HCT116 (cell line): ENCODE measurements around the gene TNIK. TPM values are rescaled to one million over a fixed set of nuclear protein-coding genes. Genes with fewer than 3 reads are reported as not detected.
A peak's percentile ranks its signal among the peaks of the same experiment; 100 is the strongest.

Experiments used
- ATAC-seq: fragments of 200-7000 bp; cut with Tn5 transposase; 2 replicates; pipeline ENCODE4 v1.9.1; 2020; ENCODE audit warnings: mild to moderate bottlenecking, moderate library complexity
- BruUV-seq: library from RNA; stranded (reverse); fragments of 400-500 nt; replicated peaks from 2 replicates; lab custom pipeline; 2021; lab: Mats Ljungman, UMichigan
- CTCF ChIA-PET: fragments of 300-600 bp; sonication (Branson Sonifier 250); formaldehyde crosslinking; loops from one replicate; lab custom pipeline; 2021; ENCODE audit warnings: antibody characterized with exemption; lab: Charles Lee
- POLR2A ChIA-PET: fragments of 300-600, 350-600 bp; sonication (Branson Sonifier 250); formaldehyde crosslinking; loops from one replicate; lab custom pipeline; 2021; ENCODE audit warnings: antibody characterized with exemption; lab: Charles Lee
- RAD21 ChIA-PET, 2 experiments: fragments of 300-600 bp; sonication (Branson Sonifier 250); formaldehyde crosslinking; loops; one replicate each; lab custom pipeline; 2023; ENCODE audit warnings: low total read pairs in 2 of 2; ENCODE audit not compliant: uncharacterized antibody in 2 of 2, unreplicated experiment in 2 of 2, low non-redundant PET in 1 of 2; lab: Charles Lee
- DNase-seq: peaks from one replicate; pipeline ENCODE4 v3.0.0-alpha.2; 2010; ENCODE audit warnings: low read depth, low spot score
- H2AFZ ChIP-seq: fragments of 200-600 bp; shearing (Covaris generic), sonication (generic); 2 replicates; pipeline ENCODE4 v1.6.1; 2017; ENCODE audit warnings: low read depth, mixed run types, mixed read lengths, antibody characterized with exemption, low read length; ENCODE audit not compliant: poor library complexity, severe bottlenecking
- H3K27ac ChIP-seq: 2 replicates; pipeline ENCODE4 v1.5.1; 2012; ENCODE audit warnings: low read depth, low read length
- H3K27me3 ChIP-seq: fragments of 200-600 bp; sonication (generic); 2 replicates; pipeline ENCODE4 v1.6.1; 2016; ENCODE audit warnings: mixed run types, low read length, mixed read lengths; ENCODE audit not compliant: insufficient read depth
- H3K36me3 ChIP-seq, 2 experiments: fragments of 200-500 bp in 1 of 2; fragments of 200-600 bp in 1 of 2; sonication (Bioruptor generic) in 1 of 2; sonication (generic) in 1 of 2; 2 replicates each; pipeline versions ENCODE4 v1.5.1 to v1.6.1; 2014 to 2016; ENCODE audit warnings: low read length in 2 of 2, inconsistent platforms in 1 of 2, mixed read lengths in 1 of 2, mixed run types in 1 of 2; ENCODE audit not compliant: insufficient read depth in 2 of 2, control insufficient read depth in 1 of 2
- H3K4me1 ChIP-seq, 2 experiments: fragments of 200-600 bp in 1 of 2; sonication (generic) in 1 of 2; 2 replicates each; pipeline versions ENCODE4 v1.5.1 to v1.6.1; 2012 to 2017; ENCODE audit warnings: low read length in 2 of 2, inconsistent platforms in 1 of 2, mild to moderate bottlenecking in 1 of 2, mixed read lengths in 1 of 2, mixed run types in 1 of 2, moderate library complexity in 1 of 2; ENCODE audit not compliant: insufficient read depth in 2 of 2, control insufficient read depth in 1 of 2
- H3K4me2 ChIP-seq: fragments of 200-600 bp; sonication (generic); 2 replicates; pipeline ENCODE4 v1.6.1; 2017; ENCODE audit warnings: mixed run types, low read length, mixed read lengths
- H3K4me3 ChIP-seq, 2 experiments: fragments of 200-600 bp in 1 of 2; sonication (generic) in 1 of 2; replicated peaks in 1 of 2; 2 replicates each; pipeline ENCODE4 v1.5.1; 2011 to 2016; ENCODE audit warnings: low read length in 2 of 2, control low read depth in 1 of 2, low read depth in 1 of 2, mild to moderate bottlenecking in 1 of 2, mixed read lengths in 1 of 2, mixed run types in 1 of 2
- H3K79me2 ChIP-seq: fragments of 200-600 bp; sonication (generic); 2 replicates; pipeline ENCODE4 v1.6.1; 2017; ENCODE audit warnings: mild to moderate bottlenecking, mixed run types, low read length, moderate library complexity, mixed read lengths; ENCODE audit not compliant: insufficient read depth
- H3K9ac ChIP-seq: fragments of 200-600 bp; sonication (generic); 2 replicates; pipeline ENCODE4 v1.6.1; 2016; ENCODE audit warnings: low read length, mixed read lengths
- H3K9me2 ChIP-seq: fragments of 200-600 bp; sonication (generic), shearing (Covaris generic); 2 replicates; pipeline ENCODE4 v1.6.1; 2017; ENCODE audit warnings: mixed run types, mild to moderate bottlenecking, moderate library complexity; ENCODE audit not compliant: insufficient read depth
- H3K9me3 ChIP-seq, 2 experiments: fragments of 200-500 bp in 1 of 2; fragments of 200-600 bp in 1 of 2; sonication (Bioruptor generic) in 1 of 2; sonication (generic) in 1 of 2; 2 replicates each; pipeline ENCODE4 v1.6.1; 2014 to 2017; ENCODE audit warnings: low read length in 2 of 2, mixed read lengths in 2 of 2, inconsistent platforms in 1 of 2, low read depth in 1 of 2, mild to moderate bottlenecking in 1 of 2, mixed run types in 1 of 2, moderate library complexity in 1 of 2; ENCODE audit not compliant: control insufficient read depth in 1 of 2, insufficient read depth in 1 of 2
- H4K20me1 ChIP-seq: fragments of 200-600 bp; sonication (generic), shearing (Covaris generic); 2 replicates; pipeline ENCODE4 v1.6.1; 2017; ENCODE audit warnings: mixed run types, mild to moderate bottlenecking, moderate library complexity; ENCODE audit not compliant: insufficient read depth
- CBX3 ChIP-seq: IDR thresholded peaks from 2 replicates; pipeline ENCODE4 v1.6.1; 2012; ENCODE audit warnings: low read depth
- CEBPB ChIP-seq: IDR thresholded peaks from 2 replicates; pipeline ENCODE4 v1.6.1; 2012; ENCODE audit warnings: low read depth
- EGR1 ChIP-seq: IDR thresholded peaks from 2 replicates; pipeline ENCODE4 v1.6.1; 2012; ENCODE audit warnings: low read depth
- FOSL1 ChIP-seq: IDR thresholded peaks from 2 replicates; pipeline ENCODE4 v1.6.1; 2012; ENCODE audit warnings: low read depth
- MAX ChIP-seq: IDR thresholded peaks from 2 replicates; pipeline ENCODE4 v1.6.1; 2012
- POLR2A ChIP-seq: IDR thresholded peaks from 2 replicates; pipeline ENCODE4 v1.7.0; 2011; ENCODE audit warnings: borderline replicate concordance; ENCODE audit not compliant: insufficient read depth, insufficient read length; ENCODE audit errors: extremely low read depth
- RAD21 ChIP-seq: IDR thresholded peaks from 2 replicates; pipeline ENCODE4 v1.6.1; 2012; ENCODE audit warnings: low read depth, mild to moderate bottlenecking
- REST ChIP-seq: IDR thresholded peaks from 2 replicates; pipeline ENCODE4 v1.6.1; 2012; ENCODE audit warnings: low read depth
- SIN3A ChIP-seq: IDR thresholded peaks from 2 replicates; pipeline ENCODE4 v1.6.1; 2012; ENCODE audit warnings: low read depth
- SP1 ChIP-seq: IDR thresholded peaks from 2 replicates; pipeline ENCODE4 v1.6.1; 2012; ENCODE audit warnings: low read depth
- SRF ChIP-seq: IDR thresholded peaks from 2 replicates; pipeline ENCODE4 v1.6.1; 2012; ENCODE audit warnings: low read depth
- TCF7L2 ChIP-seq: IDR thresholded peaks from 2 replicates; pipeline ENCODE4 v1.7.0; 2011; ENCODE audit warnings: borderline replicate concordance, inconsistent platforms; ENCODE audit not compliant: insufficient read depth, insufficient read length; ENCODE audit errors: extremely low read depth
- YY1 ChIP-seq: IDR thresholded peaks from 2 replicates; pipeline ENCODE4 v1.6.1; 2011; ENCODE audit warnings: low read length, low read depth, moderate library complexity, mild to moderate bottlenecking; ENCODE audit not compliant: insufficient replicate concordance; ENCODE audit errors: extremely low read depth
- intact Hi-C: fragments of 100-400 bp; cut with micrococcal nuclease; formaldehyde crosslinking; loops from 2 replicates; pipeline ENCODE4 v1.10.0; 2022
- total RNA-seq: library from RNA; stranded (reverse); gene quantifications from one replicate; pipeline ENCODE4 v1.2.1, GENCODE V29; 2021; ENCODE audit not compliant: unreplicated experiment
- TF ChIP-seq, protein P1 (sequence below), 3 experiments: fragments of 200-600 bp in 1 of 3; sonication (generic) in 1 of 3; IDR thresholded peaks in 2 of 3; conservative IDR thresholded peaks in 1 of 3; 2 replicates each; pipeline ENCODE4 v1.5.1; 2012 to 2017; ENCODE audit warnings: low read depth in 2 of 3, low read length in 2 of 3, antibody characterized with exemption in 1 of 3, borderline replicate concordance in 1 of 3, control low read depth in 1 of 3, mild to moderate bottlenecking in 1 of 3, mixed read lengths in 1 of 3, mixed run types in 1 of 3, moderate library complexity in 1 of 3; ENCODE audit not compliant: insufficient read depth in 1 of 3
- TF ChIP-seq, protein P2 (sequence below): IDR thresholded peaks from 2 replicates; pipeline ENCODE4 v1.6.1; 2012

TNIK gene
- total RNA-seq, 1 experiment from 2014 or later = 24.1 TPM

- ChIA-PET CTCF (interaction anchor here (1.0 to 1.2 kb wide), 2 partner anchors 193 to 646 kb away, joined by 3 read pairs; no protein-coding TSS in a partner anchor), RAD21 (no interaction called here), POLR2A (no interaction called here)
- no peaks in the 10 kb centered on the region for H3K27me3 ChIP-seq
- H3K9me2 ChIP-seq = no peaks in the 10 kb centered on the region
- no peak overlapping the region for H2AFZ ChIP-seq
- H3K4me3 ChIP-seq = no peak overlapping the region
- H3K4me1 ChIP-seq = peaks cover 24 to 30% of the 10 kb centered on the region in 2 experiments
- no peak overlapping the region for H3K4me2 ChIP-seq
- H3K27ac ChIP-seq = no peak overlapping the region
- no peak overlapping the region for H3K9ac ChIP-seq
- no TSS peak for BruUV-seq
- H4K20me1 ChIP-seq = no peaks in the 10 kb centered on the region
- H3K9me3 ChIP-seq = no peaks in the 10 kb centered on the region
- TF ChIP-seq SP1 (no peak), CEBPB (no peak), POLR2A (no peak), SIN3A (no peak), YY1 (no peak), RAD21 (peak; percentile 87), EGR1 (no peak), FOSL1 (no peak), SRF (no peak), REST (no peak), TCF7L2 (no peak), CBX3 (no peak), MAX (no peak)
- TF ChIP-seq, protein P1, sequence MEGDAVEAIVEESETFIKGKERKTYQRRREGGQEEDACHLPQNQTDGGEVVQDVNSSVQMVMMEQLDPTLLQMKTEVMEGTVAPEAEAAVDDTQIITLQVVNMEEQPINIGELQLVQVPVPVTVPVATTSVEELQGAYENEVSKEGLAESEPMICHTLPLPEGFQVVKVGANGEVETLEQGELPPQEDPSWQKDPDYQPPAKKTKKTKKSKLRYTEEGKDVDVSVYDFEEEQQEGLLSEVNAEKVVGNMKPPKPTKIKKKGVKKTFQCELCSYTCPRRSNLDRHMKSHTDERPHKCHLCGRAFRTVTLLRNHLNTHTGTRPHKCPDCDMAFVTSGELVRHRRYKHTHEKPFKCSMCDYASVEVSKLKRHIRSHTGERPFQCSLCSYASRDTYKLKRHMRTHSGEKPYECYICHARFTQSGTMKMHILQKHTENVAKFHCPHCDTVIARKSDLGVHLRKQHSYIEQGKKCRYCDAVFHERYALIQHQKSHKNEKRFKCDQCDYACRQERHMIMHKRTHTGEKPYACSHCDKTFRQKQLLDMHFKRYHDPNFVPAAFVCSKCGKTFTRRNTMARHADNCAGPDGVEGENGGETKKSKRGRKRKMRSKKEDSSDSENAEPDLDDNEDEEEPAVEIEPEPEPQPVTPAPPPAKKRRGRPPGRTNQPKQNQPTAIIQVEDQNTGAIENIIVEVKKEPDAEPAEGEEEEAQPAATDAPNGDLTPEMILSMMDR (IDR thresholded peaks at IDR 0.05 in 2 of 3, conservative IDR thresholded peaks at IDR 0.05 in 1 of 3; ENCODE audit: borderline replicate concordance in 1 of 3, insufficient read depth in 1 of 3, low read depth in 2 of 3, low read length in 2 of 3) = peak; percentile 59 to 72 (median 71); a peak in 5 of 6 replicates
- TF ChIP-seq, protein P2, sequence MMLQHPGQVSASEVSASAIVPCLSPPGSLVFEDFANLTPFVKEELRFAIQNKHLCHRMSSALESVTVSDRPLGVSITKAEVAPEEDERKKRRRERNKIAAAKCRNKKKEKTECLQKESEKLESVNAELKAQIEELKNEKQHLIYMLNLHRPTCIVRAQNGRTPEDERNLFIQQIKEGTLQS = no peak
- H3K36me3 ChIP-seq = no peaks in the 10 kb centered on the region
- no peak for DNase-seq
- intact Hi-C loops = loop anchor here (1.0 to 10.0 kb wide), 5 partner anchors 140 to 645 kb away; partner anchors contain the start of gene TNIK
- peak; percentile 57 for ATAC-seq
- no peaks in the 10 kb centered on the region for H3K79me2 ChIP-seq
Observed at GRCh38 chr3:171187706-171188290, 272.4 kb downstream of the TNIK start.
